Tibial nerve (tissue), 3 donors: ENCODE data around the gene GRK2.

ENCODE experiments used
- CTCF ChIP-seq, 5 experiments: fragments of 200-600 bp in 3 of 5; fragments of 450-650 bp in 2 of 5; sonication (generic) in 3 of 5; IDR thresholded peaks; one replicate each; pipeline ENCODE4 v1.5.1; 2016 to 2019; ENCODE audit warnings: antibody characterized with exemption in 5 of 5, mild to moderate bottlenecking in 3 of 5, moderate library complexity in 2 of 5
- POLR2A ChIP-seq, 2 donors: fragments of 450-650 bp; IDR thresholded peaks; one replicate each; pipeline ENCODE4 v1.6.1; 2017; ENCODE audit warnings: antibody characterized with exemption in 2 of 2, mild to moderate bottlenecking in 2 of 2, moderate library complexity in 2 of 2

GRCh38 chr11:67281552-67282150 is 15.4 kb downstream of the GRK2 start:
- TF ChIP-seq CTCF (IDR thresholded peaks at IDR 0.05) (no peak), POLR2A (IDR thresholded peaks at IDR 0.05) (no peak)
